ENCODE measurements around the gene TMEM132C. TPM values are rescaled to one million over a fixed set of nuclear protein-coding genes. Genes with fewer than 3 reads are reported as not detected.

The TMEM132C gene
- total and polyA plus RNA-seq, 2 of the 8 experiments (the other 6 are each of a cell fraction or from before 2014, with no cell fraction given) = 0.23 to 0.76 TPM

DNA sequence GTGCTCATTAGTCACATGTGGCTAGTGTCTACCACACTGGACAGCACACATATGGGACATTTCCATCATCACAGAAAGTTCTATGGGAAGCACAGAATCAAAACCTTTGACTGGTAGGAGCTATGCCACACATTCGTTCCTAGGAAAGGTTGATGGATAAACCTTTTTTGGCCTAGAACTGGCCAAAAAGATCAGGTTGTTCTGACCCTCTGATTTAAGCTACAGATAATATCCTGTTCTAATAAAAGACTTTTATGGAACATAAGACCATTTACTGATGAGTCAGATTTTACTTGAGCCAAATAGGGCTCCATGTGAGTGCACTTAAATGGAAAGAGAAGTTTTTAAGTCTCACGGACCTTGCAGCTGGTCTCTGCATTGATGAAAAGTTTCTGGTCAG is 413.6 kb downstream of the TMEM132C start:
- Histone ChIP-seq H4K5ac (ENCODE audit: insufficient read length, low read depth, low read length) (no peak overlapping the region), H2BK12ac (ENCODE audit: low read depth, low read length) (no peak overlapping the region), H3K18ac (ENCODE audit: extremely low read depth, low read length) (no peak overlapping the region), H2BK5ac (ENCODE audit: low read depth, low read length) (no peak overlapping the region), H3K9ac (replicated peaks in 1 of 4; ENCODE audit: extremely low read depth in 1 of 4, low read depth in 3 of 4, low read length in 3 of 4) (no peak overlapping the region), H3K79me2 (ENCODE audit: control insufficient read depth in 1 of 2, insufficient read depth in 2 of 2, low read length in 2 of 2) (no peaks in the 10 kb centered on the region), H3K27ac (ENCODE audit: low read depth, low read length) (no peak overlapping the region), H3K4ac (replicated peaks; ENCODE audit: insufficient read length, low read depth, low read length) (no peak overlapping the region), H4K8ac (ENCODE audit: extremely low read depth, insufficient read depth, low read length) (no peak overlapping the region), H2BK20ac (ENCODE audit: low read length) (no peak overlapping the region), H4K91ac (replicated peaks; ENCODE audit: insufficient read length, low read length) (no peak overlapping the region), H2BK120ac (replicated peaks; ENCODE audit: low read depth, low read length) (no peak overlapping the region), H3K56ac (replicated peaks; ENCODE audit: insufficient read length, low read depth, low read length) (no peak overlapping the region), H3K79me1 (ENCODE audit: low read depth, low read length) (no peaks in the 10 kb centered on the region), H3K23ac (ENCODE audit: insufficient read length) (no peak overlapping the region), H3K14ac (ENCODE audit: insufficient read length) (no peak overlapping the region), H3K9me3 (ENCODE audit: insufficient read depth in 2 of 2, low read depth in 1 of 2, low read length in 1 of 2) (0 out of 4 replicates have a peak, but pooled peaks cover 0 to 4% of the 10 kb centered on the region in 2 experiments), H4K20me1 (replicated peaks in 1 of 2; ENCODE audit: control insufficient read depth in 1 of 2, insufficient read depth in 2 of 2, low read length in 2 of 2) (no peaks in the 10 kb centered on the region), H3K4me3 (ENCODE audit: extremely low read depth in 1 of 4, insufficient read depth in 2 of 4, low read depth in 3 of 4, low read length in 4 of 4) (no peak overlapping the region), H3K23me2 (ENCODE audit: low read depth, low read length) (no peaks in the 10 kb centered on the region; the same call in 1 of the 2 replicates), H2AK5ac (ENCODE audit: low read depth, low read length) (0 out of 2 replicates have a peak overlapping the region, but pooled peaks have one; percentile 13), H3K4me1 (replicated peaks in 1 of 4; ENCODE audit: control insufficient read depth in 3 of 4, insufficient read depth in 4 of 4, low read length in 3 of 4) (no peaks in the 10 kb centered on the region), H3K4me2 (ENCODE audit: insufficient read depth in 1 of 2, low read depth in 2 of 2, low read length in 2 of 2) (no peak overlapping the region), H3K36me3 (ENCODE audit: control insufficient read depth in 2 of 4, insufficient read depth in 4 of 4, low read length in 3 of 4) (no peaks in the 10 kb centered on the region), H2AFZ (ENCODE audit: low read length) (no peak overlapping the region), H3K27me3 (replicated peaks in 1 of 4; ENCODE audit: control insufficient read depth in 3 of 4, extremely low read depth in 1 of 4, insufficient read depth in 3 of 4, low read length in 3 of 4) (no peaks in the 10 kb centered on the region), H2BK15ac (ENCODE audit: low read length) (no peak overlapping the region)
- DNase-seq (ENCODE audit: low read depth in 1 of 2, low spot score in 2 of 2) (no peak), FAIRE-seq (no peak)
- ChIA-PET POLR2A (ENCODE audit: partially characterized antibody) (no interaction called here), CTCF (ENCODE audit: partially characterized antibody) (interaction anchor here (0.6 to 1.6 kb wide), 7 partner anchors 10 to 88 kb away, joined by 3 to 4 read pairs (median 3); no protein-coding TSS in a partner anchor)
- WGBS, 2 experiments (ENCODE audit: extremely low coverage in 1 of 2, insufficient coverage in 1 of 2, insufficient read length in 1 of 2, insufficient replicate concordance in 2 of 2, low coverage in 1 of 2, low lambda C conversion rate in 2 of 2, missing lambda C conversion rate in 1 of 2) = 82% methylated on average over 2 of the region's 2 CpGs; no CpG with 5 or more reads in 1 of the 2 experiments
